HL-60 (cell line): ENCODE results near the gene PTBP1.

Experiments
- GABPA ChIP-seq: IDR thresholded peaks from 2 replicates; pipeline ENCODE4 v1.6.1; 2012; ENCODE audit warnings: low read depth
- POLR2AphosphoS5 ChIP-seq: IDR thresholded peaks from 2 replicates; pipeline ENCODE4 v1.6.1; 2012; ENCODE audit warnings: low read depth
- TF ChIP-seq, protein P1 (sequence below): IDR thresholded peaks from one replicate; pipeline ENCODE4 v1.5.1; 2011; ENCODE audit warnings: low read length, control low read depth, inconsistent platforms; ENCODE audit not compliant: insufficient read depth

DNA sequence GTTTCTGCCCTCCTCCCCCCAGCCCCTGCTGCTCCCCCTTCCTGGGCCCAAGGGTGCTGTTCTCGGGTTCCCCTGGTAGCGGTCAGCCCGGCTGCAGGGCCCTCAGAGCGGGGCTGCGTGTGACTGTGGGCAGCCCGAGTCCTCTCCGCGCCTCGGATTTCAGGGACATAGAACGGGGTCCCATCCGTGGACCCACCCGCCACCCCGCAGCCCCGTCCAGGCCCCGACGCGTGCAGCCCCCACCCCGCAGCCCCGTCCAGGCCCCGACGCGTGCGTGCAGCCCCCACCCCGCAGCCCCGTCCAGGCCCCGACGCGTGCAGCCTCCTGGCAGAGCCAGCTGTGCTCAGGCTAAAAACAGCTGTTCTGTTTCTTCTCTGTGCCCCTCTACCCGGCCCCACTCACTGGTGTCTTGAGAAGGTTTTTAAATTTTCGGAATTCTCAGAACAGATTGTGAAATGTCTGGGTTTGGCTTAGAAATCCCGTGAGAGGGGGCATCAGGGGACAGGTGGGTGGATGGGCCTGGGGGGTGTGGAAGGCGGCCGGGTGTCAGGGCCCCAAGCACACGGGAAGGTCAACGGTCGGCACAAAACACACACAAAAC lies 38.1 kb downstream of the PTBP1 start:
- TF ChIP-seq, protein P1, sequence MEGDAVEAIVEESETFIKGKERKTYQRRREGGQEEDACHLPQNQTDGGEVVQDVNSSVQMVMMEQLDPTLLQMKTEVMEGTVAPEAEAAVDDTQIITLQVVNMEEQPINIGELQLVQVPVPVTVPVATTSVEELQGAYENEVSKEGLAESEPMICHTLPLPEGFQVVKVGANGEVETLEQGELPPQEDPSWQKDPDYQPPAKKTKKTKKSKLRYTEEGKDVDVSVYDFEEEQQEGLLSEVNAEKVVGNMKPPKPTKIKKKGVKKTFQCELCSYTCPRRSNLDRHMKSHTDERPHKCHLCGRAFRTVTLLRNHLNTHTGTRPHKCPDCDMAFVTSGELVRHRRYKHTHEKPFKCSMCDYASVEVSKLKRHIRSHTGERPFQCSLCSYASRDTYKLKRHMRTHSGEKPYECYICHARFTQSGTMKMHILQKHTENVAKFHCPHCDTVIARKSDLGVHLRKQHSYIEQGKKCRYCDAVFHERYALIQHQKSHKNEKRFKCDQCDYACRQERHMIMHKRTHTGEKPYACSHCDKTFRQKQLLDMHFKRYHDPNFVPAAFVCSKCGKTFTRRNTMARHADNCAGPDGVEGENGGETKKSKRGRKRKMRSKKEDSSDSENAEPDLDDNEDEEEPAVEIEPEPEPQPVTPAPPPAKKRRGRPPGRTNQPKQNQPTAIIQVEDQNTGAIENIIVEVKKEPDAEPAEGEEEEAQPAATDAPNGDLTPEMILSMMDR: no peak
- TF ChIP-seq POLR2AphosphoS5 (no peak), GABPA (no peak)
